ENCODE data around the gene ADGRE2. TPM values are rescaled to one million over a fixed set of nuclear protein-coding genes. Genes with fewer than 3 reads are reported as not detected.

The ADGRE2 gene
- total RNA-seq, 1 donor from 2014 or later, result not detected

DNA sequence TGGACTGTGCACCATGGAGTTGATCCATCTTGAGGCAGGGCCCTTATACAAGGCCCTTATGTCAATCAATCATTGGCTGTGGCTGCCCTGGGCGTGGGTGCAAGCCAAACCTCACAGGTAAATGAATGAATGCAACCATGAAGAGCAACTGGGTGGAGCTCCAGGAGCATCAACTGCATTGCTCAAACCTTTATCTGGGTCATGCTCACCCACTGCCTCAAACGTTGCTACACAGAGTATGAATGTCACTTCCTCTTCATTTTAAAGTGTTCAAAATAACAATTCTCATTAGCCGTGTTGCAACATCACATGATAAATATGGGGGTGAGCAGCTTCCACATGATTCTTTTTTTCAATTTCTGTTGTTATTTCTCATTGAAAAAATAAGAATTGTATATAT lies 94.9 kb downstream of the ADGRE2 start:
- H3K27ac Mint-ChIP-seq (ENCODE audit: unreplicated experiment), result no peak overlapping the region
- H3K4me3 Mint-ChIP-seq, result no peak overlapping the region
- no peaks in the 10 kb centered on the region for H3K4me1 Mint-ChIP-seq
- H3K9me3 Mint-ChIP-seq, result no peaks in the 10 kb centered on the region
- TF ChIP-seq, protein P1, sequence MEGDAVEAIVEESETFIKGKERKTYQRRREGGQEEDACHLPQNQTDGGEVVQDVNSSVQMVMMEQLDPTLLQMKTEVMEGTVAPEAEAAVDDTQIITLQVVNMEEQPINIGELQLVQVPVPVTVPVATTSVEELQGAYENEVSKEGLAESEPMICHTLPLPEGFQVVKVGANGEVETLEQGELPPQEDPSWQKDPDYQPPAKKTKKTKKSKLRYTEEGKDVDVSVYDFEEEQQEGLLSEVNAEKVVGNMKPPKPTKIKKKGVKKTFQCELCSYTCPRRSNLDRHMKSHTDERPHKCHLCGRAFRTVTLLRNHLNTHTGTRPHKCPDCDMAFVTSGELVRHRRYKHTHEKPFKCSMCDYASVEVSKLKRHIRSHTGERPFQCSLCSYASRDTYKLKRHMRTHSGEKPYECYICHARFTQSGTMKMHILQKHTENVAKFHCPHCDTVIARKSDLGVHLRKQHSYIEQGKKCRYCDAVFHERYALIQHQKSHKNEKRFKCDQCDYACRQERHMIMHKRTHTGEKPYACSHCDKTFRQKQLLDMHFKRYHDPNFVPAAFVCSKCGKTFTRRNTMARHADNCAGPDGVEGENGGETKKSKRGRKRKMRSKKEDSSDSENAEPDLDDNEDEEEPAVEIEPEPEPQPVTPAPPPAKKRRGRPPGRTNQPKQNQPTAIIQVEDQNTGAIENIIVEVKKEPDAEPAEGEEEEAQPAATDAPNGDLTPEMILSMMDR (conservative IDR thresholded peaks at IDR 0.05), result no peak
- no peaks in the 10 kb centered on the region for H3K36me3 Mint-ChIP-seq (ENCODE audit: low read depth)
- H3K27me3 Mint-ChIP-seq (ENCODE audit: low read depth), result peaks cover 57% of the 10 kb centered on the region
- DNase-seq (ENCODE audit: low read depth, low spot score), result no peak

Other genes with a start within 250 kb of the ADGRE2 start
- 177 and 185 TPM in 2 replicates for gene TECR, start 249.0 kb downstream of the ADGRE2 start, total RNA-seq
- 123 and 128 TPM in 2 replicates for gene NDUFB7, start 206.5 kb downstream of the ADGRE2 start, total RNA-seq
- gene CLEC17A, start 195.5 kb downstream of the ADGRE2 start, total RNA-seq, result not detected in 2 replicates
- gene ADGRE3, start 103.7 kb downstream of the ADGRE2 start, total RNA-seq, result not detected in 2 replicates
- gene ZNF333, start 88.5 kb downstream of the ADGRE2 start, total RNA-seq, result 21.0 and 27.8 TPM in 2 replicates
- gene OR7A5, start 56.6 kb upstream of the ADGRE2 start, total RNA-seq, result not detected in 2 replicates
- gene OR7C1, start 56.6 kb upstream of the ADGRE2 start, total RNA-seq, result not detected in 2 replicates
- gene OR7A10, start 70.4 kb upstream of the ADGRE2 start, total RNA-seq, result not detected in 2 replicates
- not detected in 2 replicates for gene OR7A17, start 107.6 kb upstream of the ADGRE2 start, total RNA-seq
- not detected in 2 replicates for gene OR7C2, start 162.9 kb upstream of the ADGRE2 start, total RNA-seq
- 7.0 and 8.2 TPM in 2 replicates for gene SLC1A6, start 201.3 kb upstream of the ADGRE2 start, total RNA-seq

All from neural crest cell (in vitro differentiated cells).